HFFc6 (cell line): ENCODE results near the gene USP25. TPM values are rescaled to one million over a fixed set of nuclear protein-coding genes. Genes with fewer than 3 reads are reported as not detected.

Experiments
- DNase-seq: peaks from one replicate; pipeline ENCODE4 v3.0.0-alpha.2; 2018
- H3K27ac Mint-ChIP-seq: 2 replicates; pipeline ENCODE4 v1.8.0; 2020; ENCODE audit warnings: mild to moderate bottlenecking, mixed read lengths
- H3K27me3 Mint-ChIP-seq: 2 replicates; pipeline ENCODE4 v1.8.0; 2021; ENCODE audit warnings: mild to moderate bottlenecking, moderate library complexity, mixed read lengths; ENCODE audit not compliant: insufficient read depth
- H3K36me3 Mint-ChIP-seq: 2 replicates; pipeline ENCODE4 v1.8.0; 2021; ENCODE audit warnings: low read depth, mixed read lengths
- H3K4me1 Mint-ChIP-seq: 2 replicates; pipeline ENCODE4 v1.8.0; 2020; ENCODE audit warnings: low read depth, mixed read lengths
- H3K4me3 Mint-ChIP-seq: 2 replicates; pipeline ENCODE4 v1.8.0; 2020; ENCODE audit warnings: mild to moderate bottlenecking, moderate library complexity, mixed read lengths
- H3K9me3 Mint-ChIP-seq: 2 replicates; pipeline ENCODE4 v1.8.0; 2020; ENCODE audit warnings: mild to moderate bottlenecking, mixed read lengths
- total RNA-seq, 6 experiments: library from RNA; stranded (reverse); fragmentation: NEBNext Ultra II Directional; extraction: Animal tissue kit (Norgen Biotek cat#: 25700); gene quantifications; 2 replicates in 1 of 6; 3 replicates in 5 of 6; pipeline ENCODE4 v1.2.3, GENCODE V29; 2021
- TF ChIP-seq, protein P1 (sequence below): fragments of 200-600 bp; sonication (generic); IDR thresholded peaks from 2 replicates; pipeline ENCODE4 v1.5.0; 2021; ENCODE audit warnings: antibody characterized with exemption, mild to moderate bottlenecking

The USP25 gene
- total RNA-seq, 6 experiments from 2014 or later = 13.8 to 18.3 (median 16.6) TPM

DNA sequence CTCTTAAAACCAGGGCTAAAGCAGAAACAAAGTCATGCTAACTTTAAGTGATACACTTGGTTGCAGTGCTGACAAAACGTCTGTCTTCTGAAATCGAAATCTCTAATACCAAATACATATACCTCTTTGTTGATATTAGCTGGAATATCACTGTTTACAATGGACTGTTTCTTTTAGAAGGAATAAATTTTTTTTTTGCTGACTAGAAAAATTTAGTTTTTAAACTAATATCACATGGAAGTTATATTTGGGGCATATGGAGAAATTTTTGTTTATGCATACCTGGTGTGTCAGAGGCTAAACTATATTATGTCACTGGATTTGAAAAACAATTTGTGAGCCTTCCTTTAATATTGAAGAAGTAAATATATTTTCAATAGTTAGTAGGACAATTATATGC lies 39.1 kb downstream of the USP25 start:
- Mint-ChIP-seq H3K27me3 (no peaks in the 10 kb centered on the region; the same call in 1 of the 2 replicates), H3K36me3 (peaks cover 4% of the 10 kb centered on the region), H3K9me3 (no peaks in the 10 kb centered on the region), H3K4me1 (peaks cover 56% of the 10 kb centered on the region), H3K27ac (no peak overlapping the region), H3K4me3 (no peak overlapping the region)
- TF ChIP-seq, protein P1, sequence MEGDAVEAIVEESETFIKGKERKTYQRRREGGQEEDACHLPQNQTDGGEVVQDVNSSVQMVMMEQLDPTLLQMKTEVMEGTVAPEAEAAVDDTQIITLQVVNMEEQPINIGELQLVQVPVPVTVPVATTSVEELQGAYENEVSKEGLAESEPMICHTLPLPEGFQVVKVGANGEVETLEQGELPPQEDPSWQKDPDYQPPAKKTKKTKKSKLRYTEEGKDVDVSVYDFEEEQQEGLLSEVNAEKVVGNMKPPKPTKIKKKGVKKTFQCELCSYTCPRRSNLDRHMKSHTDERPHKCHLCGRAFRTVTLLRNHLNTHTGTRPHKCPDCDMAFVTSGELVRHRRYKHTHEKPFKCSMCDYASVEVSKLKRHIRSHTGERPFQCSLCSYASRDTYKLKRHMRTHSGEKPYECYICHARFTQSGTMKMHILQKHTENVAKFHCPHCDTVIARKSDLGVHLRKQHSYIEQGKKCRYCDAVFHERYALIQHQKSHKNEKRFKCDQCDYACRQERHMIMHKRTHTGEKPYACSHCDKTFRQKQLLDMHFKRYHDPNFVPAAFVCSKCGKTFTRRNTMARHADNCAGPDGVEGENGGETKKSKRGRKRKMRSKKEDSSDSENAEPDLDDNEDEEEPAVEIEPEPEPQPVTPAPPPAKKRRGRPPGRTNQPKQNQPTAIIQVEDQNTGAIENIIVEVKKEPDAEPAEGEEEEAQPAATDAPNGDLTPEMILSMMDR = no peak
- DNase-seq = no peak

DNA sequence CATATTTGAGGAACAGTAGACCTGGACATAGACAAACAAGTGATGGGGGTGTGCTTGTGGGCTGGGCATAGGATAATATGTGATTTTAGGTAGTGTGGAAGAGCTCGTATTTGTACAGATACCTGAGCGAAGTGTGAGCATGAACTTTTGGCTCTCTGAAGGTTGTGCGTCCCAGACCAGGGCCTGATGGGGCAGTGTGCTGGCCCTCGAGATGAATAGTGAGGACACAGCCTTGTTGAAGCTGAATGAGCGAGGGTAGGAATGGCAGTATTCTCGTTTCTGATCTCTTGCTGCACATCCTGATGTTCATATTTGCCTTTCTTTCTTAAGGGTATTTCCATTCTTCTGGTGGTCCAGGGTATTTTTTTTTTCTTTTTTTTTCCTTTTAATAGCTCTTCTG lies 41.5 kb downstream of the USP25 start:
- Mint-ChIP-seq H3K36me3 (peaks cover 9% of the 10 kb centered on the region), H3K4me3 (no peak overlapping the region), H3K27me3 (no peaks in the 10 kb centered on the region; the same call in 1 of the 2 replicates), H3K4me1 (peaks cover 74% of the 10 kb centered on the region), H3K27ac (no peak overlapping the region), H3K9me3 (no peaks in the 10 kb centered on the region)
- no peak for DNase-seq
- TF ChIP-seq, protein P1 = no peak

DNA sequence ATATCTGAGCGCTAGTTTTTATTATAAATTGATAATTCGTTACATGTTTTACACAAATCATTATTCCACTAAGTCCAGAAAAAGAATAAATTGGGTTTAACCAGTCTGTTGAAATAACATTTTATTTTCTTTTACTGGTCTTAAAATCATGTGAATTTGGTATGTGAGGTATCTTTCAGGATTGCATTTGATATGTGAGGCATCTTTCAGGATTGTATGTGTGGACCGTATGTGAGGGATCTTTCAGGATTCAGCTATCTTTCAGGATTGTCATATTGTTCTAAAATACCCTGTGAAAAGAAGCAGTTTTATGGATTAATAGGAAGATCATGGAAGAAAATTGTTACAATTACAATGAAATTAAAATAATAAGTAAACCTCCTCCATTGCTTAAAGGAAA lies 42.9 kb downstream of the USP25 start:
- Mint-ChIP-seq H3K9me3 (no peaks in the 10 kb centered on the region), H3K4me3 (no peak overlapping the region), H3K4me1 (peaks cover 73% of the 10 kb centered on the region), H3K36me3 (peaks cover 9% of the 10 kb centered on the region), H3K27ac (no peak overlapping the region), H3K27me3 (no peaks in the 10 kb centered on the region; the same call in 1 of the 2 replicates)
- DNase-seq = no peak
- TF ChIP-seq, protein P1 = no peak

DNA sequence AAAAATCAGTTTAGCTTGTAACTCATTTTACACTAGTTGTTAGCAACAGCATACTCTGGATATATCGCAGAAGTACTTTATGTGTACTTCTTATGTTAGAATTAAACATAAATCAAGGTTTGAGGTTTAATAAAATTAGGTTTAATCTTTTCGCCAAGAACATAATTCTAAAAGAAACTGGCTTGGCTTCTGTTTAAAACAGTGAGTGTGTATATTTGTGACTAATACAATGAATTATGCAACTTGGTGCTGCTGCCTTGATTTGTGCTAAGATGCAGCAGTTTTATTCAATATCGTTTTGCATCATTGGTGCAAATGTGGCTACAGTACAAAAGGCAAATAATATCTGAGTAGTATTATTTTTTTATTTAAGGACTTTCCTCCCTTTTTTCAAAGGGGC lies 44.8 kb downstream of the USP25 start:
- Mint-ChIP-seq H3K9me3 (no peaks in the 10 kb centered on the region), H3K27me3 (no peaks in the 10 kb centered on the region; the same call in 1 of the 2 replicates), H3K4me1 (peaks cover 62% of the 10 kb centered on the region), H3K36me3 (peaks cover 9% of the 10 kb centered on the region), H3K27ac (no peak overlapping the region), H3K4me3 (no peak overlapping the region)
- peak; percentile 42 for DNase-seq
- TF ChIP-seq, protein P1 = no peak

DNA sequence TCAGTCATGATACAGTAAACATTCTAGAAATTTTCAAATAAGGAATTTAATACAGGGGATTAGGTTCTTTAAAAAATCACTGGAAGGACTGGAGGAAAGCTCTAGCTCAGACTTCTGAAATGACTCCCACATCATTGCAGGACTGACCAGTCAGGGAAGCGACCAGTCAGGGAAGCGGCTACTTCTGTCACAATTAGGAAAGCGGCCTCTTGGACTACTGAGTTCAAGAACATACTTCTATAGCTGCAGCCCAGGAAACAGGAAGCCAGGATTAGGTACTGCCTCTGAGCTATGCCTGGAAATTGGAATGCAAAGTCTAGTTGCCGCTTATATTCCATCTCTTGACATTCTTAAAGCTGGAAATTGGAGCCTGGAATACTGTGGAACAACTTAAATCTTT lies 45.5 kb downstream of the USP25 start:
- no peak for DNase-seq
- peaks cover 58% of the 10 kb centered on the region for H3K4me1 Mint-ChIP-seq

More for the DNA sequence above, 45.5 kb downstream of the USP25 start:
- H3K36me3 Mint-ChIP-seq = peaks cover 9% of the 10 kb centered on the region
- TF ChIP-seq, protein P1 = no peak
- no peaks in the 10 kb centered on the region for H3K9me3 Mint-ChIP-seq
- H3K27me3 Mint-ChIP-seq = no peaks in the 10 kb centered on the region; the same call in 1 of the 2 replicates
- no peak overlapping the region for H3K27ac Mint-ChIP-seq
- H3K4me3 Mint-ChIP-seq = no peak overlapping the region
